ENCODE measurements around the gene TMTC2. TPM values are rescaled to one million over a fixed set of nuclear protein-coding genes. Genes with fewer than 3 reads are reported as not detected.

TMTC2 gene
- total and polyA plus RNA-seq, 2 donors from 2014 or later: 6.0 to 32.9 TPM

GRCh38 chr12:83057436-83057835, 370.7 kb downstream of the TMTC2 start:
- TF ChIP-seq CTCF (IDR thresholded peaks at IDR 0.05; ENCODE audit: borderline replicate concordance, extremely low read depth, insufficient read depth): no peak
- no peak for FAIRE-seq
- H3K9me3 ChIP-seq (ENCODE audit: control insufficient read depth in 2 of 3, insufficient read depth in 1 of 3, low read length in 3 of 3): no peaks in the 10 kb centered on the region

DNA sequence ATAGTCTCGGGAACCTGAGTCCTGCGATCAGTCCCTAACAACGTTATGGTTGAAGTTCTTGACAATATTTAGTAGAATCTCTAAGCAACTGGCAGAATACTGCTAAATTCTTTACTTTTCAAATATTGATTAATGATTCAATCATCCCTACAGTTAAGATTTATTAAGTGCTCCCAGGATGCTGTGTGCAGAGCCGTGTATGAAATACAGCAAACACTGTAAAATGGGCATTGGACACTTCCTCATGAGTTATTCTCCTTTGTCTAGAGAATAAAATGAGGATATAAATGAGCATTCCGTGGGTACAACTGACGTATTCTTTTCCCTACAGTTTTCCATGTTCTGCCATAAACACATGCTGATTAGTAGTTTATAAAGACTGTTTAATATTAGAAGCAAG, 372.4 kb downstream of the TMTC2 start:
- Histone ChIP-seq H3K9me3 (ENCODE audit: control insufficient read depth in 2 of 3, insufficient read depth in 1 of 3, low read length in 3 of 3) (no peaks in the 10 kb centered on the region), H3K27me3 (ENCODE audit: control insufficient read depth, insufficient read depth, low read length) (no peaks in the 10 kb centered on the region), H3K27ac (ENCODE audit: low read depth in 2 of 2, low read length in 2 of 2) (no peak overlapping the region), H3K36me3 (ENCODE audit: control insufficient read depth in 2 of 3, insufficient read depth in 3 of 3, low read length in 3 of 3) (no peaks in the 10 kb centered on the region), H3K4me1 (ENCODE audit: control insufficient read depth in 2 of 3, insufficient read depth in 2 of 3, low read depth in 1 of 3, low read length in 3 of 3) (no peaks in the 10 kb centered on the region), H3K4me3 (ENCODE audit: low read length in 3 of 3) (no peak overlapping the region), H3K9ac (ENCODE audit: low read length in 3 of 3) (no peak overlapping the region)
- FAIRE-seq (no peak), DNase-seq (no peak)
- intact Hi-C loops (cut with DNase I): no loop called here
- no peak for TF ChIP-seq CTCF (IDR thresholded peaks at IDR 0.05; ENCODE audit: borderline replicate concordance, extremely low read depth, insufficient read depth)

More at GRCh38 chr12:83057436-83057835, 370.7 kb downstream of the TMTC2 start:
- H3K27me3 ChIP-seq (ENCODE audit: control insufficient read depth, insufficient read depth, low read length): no peaks in the 10 kb centered on the region
- no peaks in the 10 kb centered on the region for H3K4me1 ChIP-seq (ENCODE audit: control insufficient read depth in 2 of 3, insufficient read depth in 2 of 3, low read depth in 1 of 3, low read length in 3 of 3)
- no peaks in the 10 kb centered on the region for H3K36me3 ChIP-seq (ENCODE audit: control insufficient read depth in 2 of 3, insufficient read depth in 3 of 3, low read length in 3 of 3)
- H3K4me3 ChIP-seq (ENCODE audit: low read length in 3 of 3): no peak overlapping the region
- intact Hi-C loops (cut with DNase I): no loop called here
- peak in 2 of 5 donors; percentile 29 for DNase-seq
- no peak overlapping the region for H3K9ac ChIP-seq (ENCODE audit: low read length in 3 of 3)
- no peak overlapping the region for H3K27ac ChIP-seq (ENCODE audit: low read depth in 2 of 2, low read length in 2 of 2)

- Histone ChIP-seq H3K4me1 (ENCODE audit: control insufficient read depth in 2 of 3, insufficient read depth in 2 of 3, low read depth in 1 of 3, low read length in 3 of 3) (no peaks in the 10 kb centered on the region), H3K27me3 (ENCODE audit: control insufficient read depth, insufficient read depth, low read length) (no peaks in the 10 kb centered on the region), H3K36me3 (ENCODE audit: control insufficient read depth in 2 of 3, insufficient read depth in 3 of 3, low read length in 3 of 3) (no peaks in the 10 kb centered on the region), H3K9ac (ENCODE audit: low read length in 3 of 3) (no peak overlapping the region), H3K4me3 (ENCODE audit: low read length in 3 of 3) (no peak overlapping the region), H3K27ac (ENCODE audit: low read depth in 2 of 2, low read length in 2 of 2) (no peak overlapping the region), H3K9me3 (ENCODE audit: control insufficient read depth in 2 of 3, insufficient read depth in 1 of 3, low read length in 3 of 3) (no peaks in the 10 kb centered on the region)
- FAIRE-seq: no peak
- no peak for TF ChIP-seq CTCF (IDR thresholded peaks at IDR 0.05; ENCODE audit: borderline replicate concordance, extremely low read depth, insufficient read depth)
- DNase-seq: no peak
- intact Hi-C loops (cut with DNase I): no loop called here
These were observed 378.9 kb downstream of the TMTC2 start for GRCh38 chr12:83065562-83065961.

- Histone ChIP-seq H3K4me1 (ENCODE audit: control insufficient read depth in 2 of 3, insufficient read depth in 2 of 3, low read depth in 1 of 3, low read length in 3 of 3) (no peaks in the 10 kb centered on the region), H3K9me3 (ENCODE audit: control insufficient read depth in 2 of 3, insufficient read depth in 1 of 3, low read length in 3 of 3) (no peaks in the 10 kb centered on the region), H3K27ac (ENCODE audit: low read depth in 2 of 2, low read length in 2 of 2) (no peak overlapping the region), H3K9ac (ENCODE audit: low read length in 3 of 3) (no peak overlapping the region), H3K27me3 (ENCODE audit: control insufficient read depth, insufficient read depth, low read length) (no peaks in the 10 kb centered on the region), H3K4me3 (ENCODE audit: low read length in 3 of 3) (no peak overlapping the region), H3K36me3 (ENCODE audit: control insufficient read depth in 2 of 3, insufficient read depth in 3 of 3, low read length in 3 of 3) (no peaks in the 10 kb centered on the region)
- DNase-seq (no peak), FAIRE-seq (no peak)
- intact Hi-C loops (cut with DNase I): no loop called here
- TF ChIP-seq CTCF (IDR thresholded peaks at IDR 0.05; ENCODE audit: borderline replicate concordance, extremely low read depth, insufficient read depth): no peak
These were observed 381.3 kb downstream of the TMTC2 start for GRCh38 chr12:83067981-83068380.
